Stimulated activated CD4-positive, alpha-beta T cell treated with anti-CD3 and anti-CD28 coated beads, Interleukin-1b, Interleukin-23, amount 100 ng/mL, for 48 hours (primary cell): ENCODE results near the gene GDF2.

Experiments used
- DNase-seq: peaks from one replicate; pipeline ENCODE4 v3.0.0-alpha.2; 2020

The GDF2 gene

DNA sequence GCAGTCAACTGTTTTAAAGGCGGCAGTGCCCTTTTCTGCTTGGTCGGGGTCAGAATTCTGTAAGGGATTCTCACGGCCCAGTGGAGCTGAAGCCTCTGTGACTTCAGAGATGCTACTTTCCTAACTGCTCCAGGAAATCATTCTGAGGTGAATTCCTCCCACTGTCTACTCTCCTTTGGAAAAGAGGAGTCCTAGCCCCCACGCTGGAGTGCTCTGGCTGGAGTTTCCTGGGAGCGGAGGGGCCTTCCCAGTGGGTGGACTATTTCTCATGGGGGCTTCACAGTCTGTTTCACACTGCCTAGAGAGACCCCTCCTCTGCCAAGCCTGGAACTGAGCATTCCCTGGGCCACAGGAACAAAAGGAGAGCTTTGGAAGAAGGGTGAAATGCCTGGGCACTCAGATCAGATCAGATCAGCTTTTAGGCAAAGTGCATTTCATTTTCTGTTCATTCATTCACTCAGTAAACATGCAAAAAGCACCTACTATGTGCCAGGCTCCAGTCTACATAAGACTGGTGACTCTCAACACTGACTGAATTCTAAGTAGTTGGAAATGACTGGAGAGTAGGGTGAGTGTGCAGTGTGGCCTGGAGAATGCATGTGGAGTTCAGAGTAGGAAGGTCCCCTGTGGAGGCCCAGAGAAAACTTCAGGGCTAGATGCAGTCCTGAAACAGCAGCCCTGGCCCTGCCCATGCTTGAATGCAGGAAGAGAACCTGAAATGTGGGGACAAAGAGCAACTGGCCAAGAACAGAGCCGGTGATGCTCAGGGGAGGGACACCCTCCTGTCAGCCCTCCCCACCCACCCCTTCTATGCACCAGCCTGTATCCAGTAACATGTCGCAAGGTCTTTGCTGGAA, 49.6 kb downstream of the GDF2 start:
- no peak for DNase-seq

DNA sequence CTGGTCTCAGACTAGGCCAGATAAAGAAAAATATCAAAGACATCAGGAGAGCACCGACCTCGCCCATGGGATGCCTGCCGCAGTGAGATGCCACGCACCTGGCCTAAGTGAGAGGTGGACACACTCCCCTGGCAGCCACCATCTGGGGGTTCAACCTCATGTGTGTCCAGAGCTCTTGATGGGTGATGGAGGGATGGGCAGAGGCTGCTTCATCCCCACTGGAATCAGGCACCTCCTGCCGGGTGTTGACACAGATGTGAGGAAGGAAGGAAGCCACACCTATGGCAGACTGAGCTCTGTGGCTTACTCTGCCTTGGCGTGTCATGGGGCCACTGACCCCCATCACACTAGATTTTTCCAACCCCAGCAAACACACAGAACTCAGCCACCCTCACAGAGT, 50.5 kb downstream of the GDF2 start:
- DNase-seq = no peak

DNA sequence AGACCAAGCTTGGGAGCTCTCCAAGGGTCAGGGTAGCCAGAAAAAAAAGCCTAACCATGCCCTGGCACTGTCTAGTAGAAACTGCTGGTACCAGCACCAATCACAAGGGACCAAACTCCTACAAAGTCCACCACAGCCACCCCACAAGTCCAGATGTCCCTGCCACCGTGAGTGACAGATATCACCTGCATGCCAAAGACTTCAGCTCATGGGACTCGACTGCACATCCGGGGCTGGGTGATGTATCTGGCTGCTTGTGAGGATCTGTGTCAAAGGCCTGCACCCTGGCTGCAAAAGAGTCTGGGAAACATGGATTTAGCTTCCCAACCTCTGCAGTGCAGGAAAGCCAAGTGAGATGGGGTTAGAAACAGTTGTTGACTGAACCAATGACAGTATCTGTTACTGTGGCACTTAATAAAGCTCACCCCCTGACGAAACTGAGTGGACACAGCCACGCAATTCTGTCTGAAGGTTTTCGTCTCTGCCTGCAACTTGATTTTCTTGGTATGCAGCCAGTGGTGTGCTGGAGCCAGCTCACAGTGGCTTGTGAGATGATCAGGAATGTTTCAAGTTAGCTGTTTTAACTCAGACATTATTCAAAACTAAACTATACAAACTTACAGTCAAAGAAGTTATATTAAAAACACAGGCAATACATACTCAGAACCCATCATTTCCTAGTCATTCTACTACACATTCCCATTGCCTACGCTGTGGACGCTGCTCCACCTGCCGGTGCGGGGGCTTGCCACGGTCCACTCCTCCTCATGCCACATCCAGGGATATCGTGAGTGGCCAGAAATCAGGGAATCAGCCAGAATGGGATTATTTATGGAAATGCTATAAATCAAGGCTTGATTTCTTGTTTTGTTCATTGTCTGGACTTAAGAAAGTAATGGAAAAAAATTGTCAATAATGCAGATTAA, 52.6 kb downstream of the GDF2 start:
- no peak for DNase-seq

DNA sequence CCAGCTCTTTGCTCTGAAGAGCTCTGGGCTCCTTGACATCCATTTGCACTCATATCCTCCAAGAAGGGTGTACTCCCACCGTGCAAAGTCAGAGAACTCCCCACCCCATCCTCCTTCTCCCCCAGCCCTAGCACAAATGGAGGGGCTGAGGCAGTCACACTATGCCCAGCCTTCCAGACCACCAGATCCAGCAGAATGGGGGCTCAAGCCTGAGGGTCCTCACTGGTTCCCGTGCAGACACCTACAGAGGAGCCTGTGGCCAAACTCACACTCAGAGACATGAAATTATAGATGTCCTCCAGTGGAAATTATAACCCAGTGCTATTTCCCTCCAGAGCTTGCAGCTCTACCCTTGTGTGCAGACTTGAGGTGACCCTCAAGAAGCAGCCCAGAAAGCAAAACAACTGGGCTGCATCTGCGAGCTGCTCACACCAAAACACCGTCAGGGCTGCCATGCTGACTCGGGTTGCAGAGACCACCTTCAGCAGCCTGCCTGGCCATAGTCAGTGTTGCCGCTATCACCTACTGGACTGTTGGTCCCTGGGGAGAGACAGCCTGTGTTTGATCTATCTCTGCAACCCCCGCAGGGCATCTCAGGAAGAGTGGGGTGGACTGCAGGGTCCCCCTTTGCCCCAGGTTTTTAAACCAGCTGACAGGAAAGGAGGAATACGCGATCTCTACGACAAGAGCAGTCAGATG, 54.4 kb downstream of the GDF2 start:
- no peak for DNase-seq
